A204.1 (cell line): ENCODE measurements around the gene TMEM134.

Experiments
- FAIRE-seq: peaks from 2 replicates; lab custom pipeline; 2012; peaks lifted over from hg19 to GRCh38; lab: Jason Lieb, UNC

The TMEM134 gene

GRCh38 chr11:67500831-67501715 is 32.0 kb upstream of the TMEM134 start:
- FAIRE-seq = no peak

- FAIRE-seq = no peak
Observed at GRCh38 chr11:67500484-67500821, 31.4 kb upstream of the TMEM134 start.

GRCh38 chr11:67499808-67500483 is 30.9 kb upstream of the TMEM134 start:
- FAIRE-seq = no peak

GRCh38 chr11:67498544-67498972 is 29.5 kb upstream of the TMEM134 start:
- no peak for FAIRE-seq

- FAIRE-seq = no peak
Observed at GRCh38 chr11:67497656-67498291, 28.7 kb upstream of the TMEM134 start.

GRCh38 chr11:67496113-67496512 is 27.1 kb upstream of the TMEM134 start:
- FAIRE-seq = no peak

GRCh38 chr11:67495234-67496005 is 26.4 kb upstream of the TMEM134 start:
- FAIRE-seq = no peak

- FAIRE-seq = no peak
Observed at GRCh38 chr11:67494371-67495233, 25.6 kb upstream of the TMEM134 start.

GRCh38 chr11:67493548-67494370 is 24.7 kb upstream of the TMEM134 start:
- no peak for FAIRE-seq

GRCh38 chr11:67492801-67493547 is 23.9 kb upstream of the TMEM134 start:
- FAIRE-seq = no peak

- FAIRE-seq = no peak
Observed at GRCh38 chr11:67492069-67492727, 23.1 kb upstream of the TMEM134 start.

- no peak for FAIRE-seq
Observed at GRCh38 chr11:67491276-67492068, 22.4 kb upstream of the TMEM134 start.

GRCh38 chr11:67490727-67491065 is 21.6 kb upstream of the TMEM134 start:
- no peak for FAIRE-seq

- FAIRE-seq = no peak
Observed at GRCh38 chr11:67489885-67490726, 21.1 kb upstream of the TMEM134 start.

GRCh38 chr11:67489203-67489884 is 20.3 kb upstream of the TMEM134 start:
- FAIRE-seq = no peak

GRCh38 chr11:67486481-67487195 is 17.6 kb upstream of the TMEM134 start:
- no peak for FAIRE-seq
